Adrenal gland (tissue), 12 donors: ENCODE measurements around the gene SPAG16. TPM values are rescaled to one million over a fixed set of nuclear protein-coding genes. Genes with fewer than 3 reads are reported as not detected.

ENCODE experiments used
- DNase-seq, 7 donors: peaks; one replicate each; pipeline ENCODE4 v3.0.0-alpha.2; 2019 to 2020
- H3K27ac ChIP-seq, 5 donors: fragments of 200-600 bp; sonication (generic) in 4 of 5; 1 replicate in 3 of 5; 2 replicates in 2 of 5; pipeline versions ENCODE4 v1.5.1 to v1.8.0; 2016 to 2020; ENCODE audit warnings: mild to moderate bottlenecking in 1 of 5
- H3K27me3 ChIP-seq: fragments of 200-600 bp; 2 replicates; pipeline ENCODE4 v1.8.0; 2021
- H3K36me3 ChIP-seq, 2 donors: fragments of 200-600 bp; replicated peaks in 1 of 2; 1 replicate in 1 of 2; 2 replicates in 1 of 2; pipeline versions ENCODE4 v1.5.1 to v1.8.0; 2018 to 2022
- H3K4me1 ChIP-seq, 2 donors: fragments of 200-600 bp; replicated peaks in 1 of 2; 1 replicate in 1 of 2; 2 replicates in 1 of 2; pipeline versions ENCODE4 v1.5.1 to v1.8.0; 2018 to 2021
- H3K4me3 ChIP-seq, 4 donors: fragments of 200-600 bp; sonication (generic) in 3 of 4; one replicate each; pipeline ENCODE4 v1.5.1; 2016 to 2018
- H3K9me3 ChIP-seq, 3 donors: fragments of 200-600 bp; sonication (generic) in 1 of 3; replicated peaks in 1 of 3; 1 replicate in 2 of 3; 2 replicates in 1 of 3; pipeline versions ENCODE4 v1.5.1 to v1.8.0; 2016 to 2021
- POLR2A ChIP-seq, 2 donors: fragments of 450-650 bp; IDR thresholded peaks; one replicate each; pipeline ENCODE4 v1.6.1; 2017; ENCODE audit warnings: antibody characterized with exemption in 2 of 2, mild to moderate bottlenecking in 2 of 2, moderate library complexity in 1 of 2
- WGBS, 4 donors: extraction: QIAGEN DNeasy Blood & Tissue Kit in 2 of 4; methylation state at CpG; one replicate each; pipeline versions ENCODE4 v1.1.5 to v1.1.7; 2013 to 2017; 5-methylcytosine and 5-hydroxymethylcytosine counted together
- intact Hi-C, 2 donors: fragments of 100-400 bp; cut with DNase I; formaldehyde crosslinking; loops; one replicate each; pipeline versions ENCODE4 v1.14.1 to v1.15.0; 2022 to 2023
- polyA plus RNA-seq, 3 donors: library from polyadenylated mRNA; stranded (reverse); fragments of 200-250 nt in 2 of 3; fragments of 350-450 nt in 1 of 3; fragmentation: Illumina TruSeq in 1 of 3; extraction: RNeasy Lipid Tissue Mini Kit (QIAGEN cat#74804) in 1 of 3; gene quantifications; one replicate each; pipeline ENCODE4 v1.2.3, GENCODE V29; 2013 to 2014
- total RNA-seq, 9 donors: library from RNA; depleted of rRNA in 4 of 9; stranded (reverse); fragments of >200 nt in 4 of 9; fragments of 120-200 nt in 1 of 9; fragmentation: NEBNext Ultra II Directional in 1 of 9; extraction: Animal tissue kit (Norgen Biotek cat#: 25700) in 1 of 9; gene quantifications; one replicate each; pipeline versions ENCODE4 v1.1.0 to v1.2.4, GENCODE V29; 2013 to 2023
- TF ChIP-seq, protein P1 (sequence below), 6 experiments: fragments of 450-650 bp in 4 of 6; fragments of 200-600 bp in 2 of 6; sonication (generic) in 1 of 6; IDR thresholded peaks; 1 replicate in 5 of 6; 2 replicates in 1 of 6; pipeline versions ENCODE4 v1.5.1 to v1.8.0; 2016 to 2021; ENCODE audit warnings: antibody characterized with exemption in 6 of 6, mild to moderate bottlenecking in 2 of 6, moderate library complexity in 1 of 6
- donor health status: healthy with polysubstance abuse.
- donor health status: Bipolar disorder and iron deficiency.
- donor health status: DM: yes; HTN: yes; CAD: no.
- donor health status: DM: no; HTN: no; CAD: no.
- donor health status: DM: no; HTN: no; CAD: no.
- donor health status: DM: yes; HTN: yes; CAD: no.

The SPAG16 gene
- total and polyA plus RNA-seq, 12 donors, result 12.4 to 45.3 (median 21.8) TPM

GRCh38 chr2:213545964-213546475 is 261.8 kb downstream of the SPAG16 start:
- Histone ChIP-seq H3K27ac (no peak overlapping the region), H3K36me3 (no peaks in the 10 kb centered on the region), H3K4me1 (no peaks in the 10 kb centered on the region), H3K4me3 (no peak overlapping the region), H3K27me3 (no peaks in the 10 kb centered on the region), H3K9me3 (no peaks in the 10 kb centered on the region)
- DNase-seq, result no peak
- intact Hi-C loops, result no loop called here
- TF ChIP-seq POLR2A (IDR thresholded peaks at IDR 0.05), result no peak
- TF ChIP-seq, protein P1, sequence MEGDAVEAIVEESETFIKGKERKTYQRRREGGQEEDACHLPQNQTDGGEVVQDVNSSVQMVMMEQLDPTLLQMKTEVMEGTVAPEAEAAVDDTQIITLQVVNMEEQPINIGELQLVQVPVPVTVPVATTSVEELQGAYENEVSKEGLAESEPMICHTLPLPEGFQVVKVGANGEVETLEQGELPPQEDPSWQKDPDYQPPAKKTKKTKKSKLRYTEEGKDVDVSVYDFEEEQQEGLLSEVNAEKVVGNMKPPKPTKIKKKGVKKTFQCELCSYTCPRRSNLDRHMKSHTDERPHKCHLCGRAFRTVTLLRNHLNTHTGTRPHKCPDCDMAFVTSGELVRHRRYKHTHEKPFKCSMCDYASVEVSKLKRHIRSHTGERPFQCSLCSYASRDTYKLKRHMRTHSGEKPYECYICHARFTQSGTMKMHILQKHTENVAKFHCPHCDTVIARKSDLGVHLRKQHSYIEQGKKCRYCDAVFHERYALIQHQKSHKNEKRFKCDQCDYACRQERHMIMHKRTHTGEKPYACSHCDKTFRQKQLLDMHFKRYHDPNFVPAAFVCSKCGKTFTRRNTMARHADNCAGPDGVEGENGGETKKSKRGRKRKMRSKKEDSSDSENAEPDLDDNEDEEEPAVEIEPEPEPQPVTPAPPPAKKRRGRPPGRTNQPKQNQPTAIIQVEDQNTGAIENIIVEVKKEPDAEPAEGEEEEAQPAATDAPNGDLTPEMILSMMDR (IDR thresholded peaks at IDR 0.05), result no peak

DNA sequence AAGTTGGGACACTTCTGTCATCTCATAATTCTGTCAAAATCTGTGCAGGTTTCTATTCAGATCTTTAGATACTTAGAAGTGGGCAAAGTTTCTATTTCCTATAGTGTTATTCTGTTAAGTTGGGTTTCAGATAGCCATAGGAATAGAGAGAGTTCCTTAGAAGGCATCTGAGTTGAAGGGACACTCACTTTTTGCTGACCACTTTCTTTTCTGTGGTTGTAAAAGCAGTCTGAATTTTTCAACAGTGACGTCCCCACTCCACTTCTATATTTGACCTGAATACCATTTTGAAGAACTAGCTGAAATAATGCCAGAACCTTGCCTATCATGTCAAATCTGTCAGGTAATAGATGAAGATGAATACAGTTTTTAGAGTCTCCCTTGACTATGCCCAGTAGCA is 267.3 kb downstream of the SPAG16 start:
- Histone ChIP-seq H3K4me1 (no peaks in the 10 kb centered on the region), H3K4me3 (no peak overlapping the region), H3K27ac (no peak overlapping the region), H3K9me3 (peaks cover 0 to 4% (median 0%) of the 10 kb centered on the region in 3 donors), H3K36me3 (no peaks in the 10 kb centered on the region), H3K27me3 (no peaks in the 10 kb centered on the region)
- intact Hi-C loops, result no loop called here
- no peak for DNase-seq
- no peak for TF ChIP-seq POLR2A (IDR thresholded peaks at IDR 0.05)
- TF ChIP-seq, protein P1 (IDR thresholded peaks at IDR 0.05), result no peak
- 77 to 94% (median 83%) methylated on average over 1 of the region's 1 CpG for WGBS, 4 donors

GRCh38 chr2:213559053-213559452 is 274.8 kb downstream of the SPAG16 start:
- Histone ChIP-seq H3K36me3 (no peaks in the 10 kb centered on the region), H3K27me3 (no peaks in the 10 kb centered on the region), H3K4me1 (no peaks in the 10 kb centered on the region), H3K4me3 (no peak overlapping the region), H3K9me3 (peaks cover 0 to 4% (median 0%) of the 10 kb centered on the region in 3 donors), H3K27ac (no peak overlapping the region)
- intact Hi-C loops, result no loop called here
- no peak for TF ChIP-seq POLR2A (IDR thresholded peaks at IDR 0.05)
- TF ChIP-seq, protein P1 (IDR thresholded peaks at IDR 0.05), result no peak
- no peak for DNase-seq
- WGBS, 4 donors, result 67 to 76% (median 71%) methylated on average over 5 of the region's 5 CpGs

DNA sequence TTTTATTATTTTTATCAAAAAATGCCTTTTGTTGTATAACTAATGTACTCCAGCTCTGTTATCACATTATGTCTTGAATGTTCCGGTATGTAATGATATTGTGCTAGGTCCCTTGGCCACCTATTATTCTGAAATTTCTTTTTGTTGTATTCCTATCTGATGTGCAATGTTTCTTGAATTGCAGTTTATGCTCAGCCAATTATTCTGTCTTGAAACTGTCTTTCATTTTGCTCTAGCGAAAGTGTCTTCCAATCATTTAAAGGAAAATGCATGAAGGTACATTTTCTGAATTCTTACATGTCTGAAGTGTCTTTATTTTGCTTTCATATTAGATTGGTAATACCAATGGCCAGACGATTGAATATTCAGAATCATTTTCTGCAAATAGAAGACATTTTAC is 277.5 kb downstream of the SPAG16 start:
- WGBS, 4 donors, result 86 to 90% (median 88%) methylated on average over 3 of the region's 3 CpGs
- TF ChIP-seq, protein P1 (IDR thresholded peaks at IDR 0.05), result no peak
- TF ChIP-seq POLR2A (IDR thresholded peaks at IDR 0.05), result no peak
- intact Hi-C loops, result no loop called here

More for the DNA sequence above, 277.5 kb downstream of the SPAG16 start:
- DNase-seq, result no peak
- Histone ChIP-seq H3K27ac (no peak overlapping the region), H3K4me1 (no peaks in the 10 kb centered on the region), H3K4me3 (no peak overlapping the region), H3K36me3 (no peaks in the 10 kb centered on the region), H3K27me3 (no peaks in the 10 kb centered on the region), H3K9me3 (no peaks in the 10 kb centered on the region)
